ENCODE data around the gene PDE8B. TPM values are rescaled to one million over a fixed set of nuclear protein-coding genes. Genes with fewer than 3 reads are reported as not detected.

Gene PDE8B
- total RNA-seq, 6 experiments from 2014 or later: 1.2 to 5.4 (median 2.4) TPM

- 89% methylated on average over 5 of the region's 5 CpGs for WGBS (ENCODE audit: insufficient coverage, low coverage, low lambda C conversion rate, missing lambda C conversion rate)
- no peak for ATAC-seq
- H3K27me3 ChIP-seq: no peaks in the 10 kb centered on the region
- no peaks in the 10 kb centered on the region for H3K9me3 ChIP-seq
- peaks cover 0 to 10% (median 0%) of the 10 kb centered on the region in 4 donors for H3K4me1 ChIP-seq
- no peaks in the 10 kb centered on the region for H3K36me3 ChIP-seq
- no peak for DNase-seq
- intact Hi-C loops (cut with DNase I): no loop called here
- no peak overlapping the region for H3K27ac ChIP-seq
- TF ChIP-seq POLR2A (IDR thresholded peaks at IDR 0.05) (no peak), CTCF (IDR thresholded peaks at IDR 0.05) (no peak)
- H3K4me3 ChIP-seq: no peak overlapping the region
Measured at GRCh38 chr5:77176429-77176828, 34.1 kb upstream of the PDE8B start.

GRCh38 chr5:77177576-77177975, 32.9 kb upstream of the PDE8B start:
- Histone ChIP-seq H3K9me3 (no peaks in the 10 kb centered on the region), H3K27me3 (no peaks in the 10 kb centered on the region), H3K27ac (no peak overlapping the region), H3K36me3 (no peaks in the 10 kb centered on the region), H3K4me3 (no peak overlapping the region), H3K4me1 (peaks cover 0 to 20% (median 0%) of the 10 kb centered on the region in 4 donors)
- TF ChIP-seq POLR2A (IDR thresholded peaks at IDR 0.05) (no peak), CTCF (IDR thresholded peaks at IDR 0.05) (no peak)
- WGBS (ENCODE audit: insufficient coverage, low coverage, low lambda C conversion rate, missing lambda C conversion rate): 91% methylated on average over 5 of the region's 5 CpGs
- intact Hi-C loops (cut with DNase I): no loop called here
- ATAC-seq (no peak), DNase-seq (no peak)

GRCh38 chr5:77180167-77181081, 30.1 kb upstream of the PDE8B start:
- ATAC-seq (peak; percentile 24 to 52 (median 38)), DNase-seq (peak in 2 of 3 donors; percentile 55 to 71)
- 0% methylated on average over 26 of the region's 69 CpGs for WGBS (ENCODE audit: insufficient coverage, low coverage, low lambda C conversion rate, missing lambda C conversion rate)
- no peak for TF ChIP-seq CTCF (IDR thresholded peaks at IDR 0.05)
- no peak for TF ChIP-seq POLR2A (IDR thresholded peaks at IDR 0.05)
- no peaks in the 10 kb centered on the region for H3K9me3 ChIP-seq
- intact Hi-C loops (cut with DNase I): no loop called here
- peak overlapping the region; percentile 29 to 43 (median 33) for H3K4me3 ChIP-seq
- no peak overlapping the region for H3K27ac ChIP-seq
- H3K27me3 ChIP-seq: no peaks in the 10 kb centered on the region
- H3K36me3 ChIP-seq: no peaks in the 10 kb centered on the region
- H3K4me1 ChIP-seq: peaks cover 0 to 22% (median 0%) of the 10 kb centered on the region in 4 donors

GRCh38 chr5:77181173-77181572, 29.3 kb upstream of the PDE8B start:
- Histone ChIP-seq H3K9me3 (no peaks in the 10 kb centered on the region), H3K27ac (no peak overlapping the region), H3K4me3 (no peak overlapping the region), H3K36me3 (no peaks in the 10 kb centered on the region), H3K27me3 (no peaks in the 10 kb centered on the region), H3K4me1 (peaks cover 0 to 22% (median 0%) of the 10 kb centered on the region in 4 donors)
- DNase-seq (no peak), ATAC-seq (peak in 3 of 4 donors; percentile 16 to 18 (median 17))
- 8% methylated on average over 13 of the region's 15 CpGs for WGBS (ENCODE audit: insufficient coverage, low coverage, low lambda C conversion rate, missing lambda C conversion rate)
- TF ChIP-seq CTCF (IDR thresholded peaks at IDR 0.05): no peak
- no peak for TF ChIP-seq POLR2A (IDR thresholded peaks at IDR 0.05)
- intact Hi-C loops (cut with DNase I): no loop called here

Measured in right lobe of liver (tissue), 6 donors.